ENCODE results near the gene DPY19L1.

DPY19L1 gene

DNA sequence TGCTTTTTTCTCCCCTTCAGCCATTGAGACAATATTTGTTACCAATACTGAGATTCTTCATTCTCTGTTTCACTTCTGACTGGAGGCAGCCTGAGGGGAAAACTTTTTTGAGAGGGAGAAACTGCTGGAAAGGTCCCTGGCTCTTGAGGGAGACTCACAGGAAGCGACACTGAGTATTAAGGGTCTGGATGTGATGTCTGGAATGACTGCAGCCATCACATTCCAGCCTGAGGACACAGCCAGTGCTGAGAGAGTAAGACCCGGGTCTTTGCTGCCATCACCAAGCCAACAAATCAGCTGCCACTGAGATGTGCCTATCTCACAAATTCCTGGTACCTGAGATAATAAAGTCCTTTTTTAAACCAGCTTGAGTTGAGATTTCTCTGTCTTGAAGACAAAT is 157.4 kb downstream of the DPY19L1 start:
- TF ChIP-seq, protein P1, sequence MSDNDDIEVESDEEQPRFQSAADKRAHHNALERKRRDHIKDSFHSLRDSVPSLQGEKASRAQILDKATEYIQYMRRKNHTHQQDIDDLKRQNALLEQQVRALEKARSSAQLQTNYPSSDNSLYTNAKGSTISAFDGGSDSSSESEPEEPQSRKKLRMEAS (IDR thresholded peaks at IDR 0.05), result no peak
- TF ChIP-seq TCF12 (IDR thresholded peaks at IDR 0.05; ENCODE audit: low read depth) (no peak), CREB1 (IDR thresholded peaks at IDR 0.05; ENCODE audit: low read depth) (no peak), ZBTB7A (IDR thresholded peaks at IDR 0.05; ENCODE audit: low read depth) (no peak), EP300 (IDR thresholded peaks at IDR 0.05; ENCODE audit: borderline replicate concordance) (no peak), NFIC (IDR thresholded peaks at IDR 0.05) (no peak), YY1 (IDR thresholded peaks at IDR 0.05; ENCODE audit: low read depth) (no peak), FOXM1 (IDR thresholded peaks at IDR 0.05; ENCODE audit: borderline replicate concordance, low read depth) (no peak), TEAD4 (IDR thresholded peaks at IDR 0.05) (no peak)
- TF ChIP-seq, protein P2, sequence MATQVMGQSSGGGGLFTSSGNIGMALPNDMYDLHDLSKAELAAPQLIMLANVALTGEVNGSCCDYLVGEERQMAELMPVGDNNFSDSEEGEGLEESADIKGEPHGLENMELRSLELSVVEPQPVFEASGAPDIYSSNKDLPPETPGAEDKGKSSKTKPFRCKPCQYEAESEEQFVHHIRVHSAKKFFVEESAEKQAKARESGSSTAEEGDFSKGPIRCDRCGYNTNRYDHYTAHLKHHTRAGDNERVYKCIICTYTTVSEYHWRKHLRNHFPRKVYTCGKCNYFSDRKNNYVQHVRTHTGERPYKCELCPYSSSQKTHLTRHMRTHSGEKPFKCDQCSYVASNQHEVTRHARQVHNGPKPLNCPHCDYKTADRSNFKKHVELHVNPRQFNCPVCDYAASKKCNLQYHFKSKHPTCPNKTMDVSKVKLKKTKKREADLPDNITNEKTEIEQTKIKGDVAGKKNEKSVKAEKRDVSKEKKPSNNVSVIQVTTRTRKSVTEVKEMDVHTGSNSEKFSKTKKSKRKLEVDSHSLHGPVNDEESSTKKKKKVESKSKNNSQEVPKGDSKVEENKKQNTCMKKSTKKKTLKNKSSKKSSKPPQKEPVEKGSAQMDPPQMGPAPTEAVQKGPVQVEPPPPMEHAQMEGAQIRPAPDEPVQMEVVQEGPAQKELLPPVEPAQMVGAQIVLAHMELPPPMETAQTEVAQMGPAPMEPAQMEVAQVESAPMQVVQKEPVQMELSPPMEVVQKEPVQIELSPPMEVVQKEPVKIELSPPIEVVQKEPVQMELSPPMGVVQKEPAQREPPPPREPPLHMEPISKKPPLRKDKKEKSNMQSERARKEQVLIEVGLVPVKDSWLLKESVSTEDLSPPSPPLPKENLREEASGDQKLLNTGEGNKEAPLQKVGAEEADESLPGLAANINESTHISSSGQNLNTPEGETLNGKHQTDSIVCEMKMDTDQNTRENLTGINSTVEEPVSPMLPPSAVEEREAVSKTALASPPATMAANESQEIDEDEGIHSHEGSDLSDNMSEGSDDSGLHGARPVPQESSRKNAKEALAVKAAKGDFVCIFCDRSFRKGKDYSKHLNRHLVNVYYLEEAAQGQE (IDR thresholded peaks at IDR 0.05; ENCODE audit: low read depth), result no peak
- TF ChIP-seq, protein P3, sequence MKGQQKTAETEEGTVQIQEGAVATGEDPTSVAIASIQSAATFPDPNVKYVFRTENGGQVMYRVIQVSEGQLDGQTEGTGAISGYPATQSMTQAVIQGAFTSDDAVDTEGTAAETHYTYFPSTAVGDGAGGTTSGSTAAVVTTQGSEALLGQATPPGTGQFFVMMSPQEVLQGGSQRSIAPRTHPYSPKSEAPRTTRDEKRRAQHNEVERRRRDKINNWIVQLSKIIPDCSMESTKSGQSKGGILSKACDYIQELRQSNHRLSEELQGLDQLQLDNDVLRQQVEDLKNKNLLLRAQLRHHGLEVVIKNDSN (IDR thresholded peaks at IDR 0.05), result no peak
